WTC11 (cell line): Measurements from ENCODE around the gene DERL2. TPM values are rescaled to one million over a fixed set of nuclear protein-coding genes. Genes with fewer than 3 reads are reported as not detected.
A peak's percentile ranks its signal among the peaks of the same experiment; 100 is the strongest.

ENCODE experiments used
- ATAC-seq: fragments of 200-7000 bp; cut with Tn5 transposase; 2 replicates; pipeline ENCODE4 v1.10.0; 2021; ENCODE audit warnings: mild to moderate bottlenecking, moderate library complexity
- CTCF ChIA-PET: fragments of 300-600 bp; sonication (Branson Sonifier 250); formaldehyde crosslinking; loops from one replicate; lab custom pipeline; 2021; ENCODE audit warnings: antibody characterized with exemption; lab: Charles Lee
- POLR2A ChIA-PET: fragments of 350-600 bp; sonication (Branson Sonifier 250); formaldehyde crosslinking; loops from one replicate; lab custom pipeline; 2021; ENCODE audit warnings: antibody characterized with exemption; lab: Charles Lee
- DNase-seq: peaks from one replicate; pipeline ENCODE4 v3.0.0; 2021; ENCODE audit warnings: low spot score
- H3K27ac Mint-ChIP-seq: 2 replicates; pipeline ENCODE4 v1.8.0; 2021; ENCODE audit warnings: mixed read lengths
- H3K27me3 Mint-ChIP-seq: 2 replicates; pipeline ENCODE4 v1.8.0; 2021; ENCODE audit warnings: low read depth, mild to moderate bottlenecking, moderate library complexity, mixed read lengths
- H3K36me3 Mint-ChIP-seq: 2 replicates; pipeline ENCODE4 v1.8.0; 2021; ENCODE audit warnings: mixed read lengths
- H3K4me1 Mint-ChIP-seq: 2 replicates; pipeline ENCODE4 v1.8.0; 2022; ENCODE audit warnings: mixed read lengths
- H3K4me3 Mint-ChIP-seq: 2 replicates; pipeline ENCODE4 v1.8.0; 2021; ENCODE audit warnings: mild to moderate bottlenecking, moderate library complexity, mixed read lengths
- H3K9me3 Mint-ChIP-seq: 2 replicates; pipeline ENCODE4 v1.8.0; 2021; ENCODE audit warnings: mixed read lengths
- ATF2 ChIP-seq: sonication (generic); formaldehyde crosslinking; IDR thresholded peaks from 2 replicates; pipeline ENCODE4 v1.8.1; 2022; ENCODE audit warnings: low read depth, missing genetic modification reagents, borderline replicate concordance
- ATF6 ChIP-seq: sonication (generic); formaldehyde crosslinking; IDR thresholded peaks from 2 replicates; pipeline ENCODE4 v1.8.1; 2023; ENCODE audit warnings: mild to moderate bottlenecking, missing genetic modification reagents
- CBFB ChIP-seq: sonication (generic); formaldehyde crosslinking; IDR thresholded peaks from 2 replicates; pipeline ENCODE4 v1.8.1; 2022; ENCODE audit warnings: mild to moderate bottlenecking, low read depth, missing genetic modification reagents
- E2F1 ChIP-seq: sonication (generic); formaldehyde crosslinking; IDR thresholded peaks from 2 replicates; pipeline ENCODE4 v1.8.0; 2022; ENCODE audit warnings: mild to moderate bottlenecking, missing genetic modification reagents
- ELF4 ChIP-seq: sonication (generic); formaldehyde crosslinking; IDR thresholded peaks from 2 replicates; pipeline ENCODE4 v1.8.1; 2022; ENCODE audit warnings: low read depth, mild to moderate bottlenecking, moderate library complexity, missing genetic modification reagents
- FOXP4 ChIP-seq: sonication (generic); formaldehyde crosslinking; IDR thresholded peaks from 2 replicates; pipeline ENCODE4 v1.8.0; 2022; ENCODE audit warnings: mild to moderate bottlenecking, missing genetic modification reagents
- HMGA2 ChIP-seq: fragments of 250-450 bp; sonication (Bioruptor Pico); IDR thresholded peaks from 2 replicates; pipeline ENCODE4 v1.4.0; 2021; ENCODE audit warnings: mild to moderate bottlenecking, moderate library complexity
- JAZF1 ChIP-seq: fragments of 250-450 bp; sonication (Bioruptor Pico); IDR thresholded peaks from 2 replicates; pipeline ENCODE4 v1.9.0; 2021; ENCODE audit warnings: moderate library complexity, mild to moderate bottlenecking, inconsistent platforms
- MAX ChIP-seq: sonication (generic); formaldehyde crosslinking; IDR thresholded peaks from 2 replicates; pipeline ENCODE4 v1.8.0; 2022; ENCODE audit warnings: mild to moderate bottlenecking, missing genetic modification reagents
- MXD4 ChIP-seq: fragments of 250-450 bp; sonication (Bioruptor Pico); IDR thresholded peaks from 2 replicates; pipeline ENCODE4 v1.8.0; 2021; ENCODE audit warnings: mild to moderate bottlenecking, moderate library complexity, borderline replicate concordance
- MYBL2 ChIP-seq: sonication (generic); formaldehyde crosslinking; IDR thresholded peaks from 2 replicates; pipeline ENCODE4 v1.8.1; 2023; ENCODE audit warnings: mild to moderate bottlenecking, moderate library complexity, missing genetic modification reagents
- NFYB ChIP-seq: sonication (generic); formaldehyde crosslinking; conservative IDR thresholded peaks from 2 replicates; pipeline ENCODE4 v1.8.0; 2022; ENCODE audit warnings: low read depth, missing genetic modification reagents
- NR1H2 ChIP-seq: sonication (generic); formaldehyde crosslinking; IDR thresholded peaks from 2 replicates; pipeline ENCODE4 v1.9.0; 2021; ENCODE audit warnings: mild to moderate bottlenecking, moderate library complexity, missing genetic modification reagents
- PRDM15 ChIP-seq: sonication (generic); formaldehyde crosslinking; IDR thresholded peaks from 2 replicates; pipeline ENCODE4 v1.8.0; 2022; ENCODE audit warnings: missing genetic modification reagents
- PRRX2 ChIP-seq: fragments of 250-450 bp; sonication (Bioruptor Pico); IDR thresholded peaks from 2 replicates; pipeline ENCODE4 v1.8.0; 2021; ENCODE audit warnings: mild to moderate bottlenecking
- RELA ChIP-seq: sonication (generic); formaldehyde crosslinking; IDR thresholded peaks from 2 replicates; pipeline ENCODE4 v1.8.1; 2022; ENCODE audit warnings: missing genetic modification reagents, mild to moderate bottlenecking, borderline replicate concordance
- SMAD3 ChIP-seq: sonication (generic); formaldehyde crosslinking; IDR thresholded peaks from 2 replicates; pipeline ENCODE4 v1.8.0; 2022; ENCODE audit warnings: missing genetic modification reagents, mild to moderate bottlenecking, borderline replicate concordance
- USF2 ChIP-seq: sonication (generic); formaldehyde crosslinking; IDR thresholded peaks from 2 replicates; pipeline ENCODE4 v1.8.1; 2023; ENCODE audit warnings: mild to moderate bottlenecking, missing genetic modification reagents, moderate library complexity
- ZBTB43 ChIP-seq: sonication (generic); formaldehyde crosslinking; IDR thresholded peaks from 2 replicates; pipeline ENCODE4 v1.8.1; 2023; ENCODE audit warnings: mild to moderate bottlenecking, missing genetic modification reagents
- ZNF263 ChIP-seq: sonication (generic); formaldehyde crosslinking; IDR thresholded peaks from 2 replicates; pipeline ENCODE4 v1.8.1; 2022; ENCODE audit warnings: low read depth, mild to moderate bottlenecking, moderate library complexity, missing genetic modification reagents
- total RNA-seq: library from RNA; stranded (reverse); gene quantifications from 3 replicates; pipeline ENCODE4 v1.2.3, GENCODE V29; 2021

The DERL2 gene
- total RNA-seq, 1 experiment from 2014 or later: 47.1 TPM

DNA sequence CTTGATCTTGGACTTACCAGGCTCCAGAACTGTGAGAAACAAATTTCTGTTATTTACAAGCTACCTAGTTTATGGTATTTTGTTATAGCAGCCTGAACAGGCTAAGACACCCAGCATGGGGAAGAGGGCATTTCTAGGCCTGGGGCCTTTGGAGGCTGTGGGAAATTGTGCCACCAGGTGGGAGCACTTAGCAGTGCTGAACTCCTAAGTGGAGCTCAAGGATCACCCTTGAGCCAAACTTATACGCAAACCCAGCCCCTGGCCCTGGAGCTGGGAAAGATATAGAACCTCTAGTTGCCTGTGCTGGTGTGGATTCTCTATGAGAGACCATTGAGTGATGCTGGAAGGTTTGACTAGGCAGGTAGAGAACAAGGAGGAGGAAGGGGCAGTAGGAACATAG lies 36.5 kb upstream of the DERL2 start:
- Mint-ChIP-seq H3K4me1 (no peaks in the 10 kb centered on the region), H3K27ac (no peak overlapping the region), H3K9me3 (no peaks in the 10 kb centered on the region), H3K4me3 (no peak overlapping the region), H3K27me3 (peaks cover 3% of the 10 kb centered on the region), H3K36me3 (no peaks in the 10 kb centered on the region)
- TF ChIP-seq HMGA2 (CRISPR knock-in tag) (no peak), MAX (CRISPR knock-in tag) (no peak), JAZF1 (no peak), USF2 (CRISPR knock-in tag) (no peak), ATF6 (no peak)
- DNase-seq (no peak), ATAC-seq (peak; percentile 65)
- POLR2A ChIA-PET: interaction anchor here (1.2 kb wide), 1 partner anchor 21 kb away, joined by 3 read pairs; a partner anchor contains a TSS
- CTCF ChIA-PET: interaction anchor here (0.7 to 1.7 kb wide), 9 partner anchors 11 to 914 kb away, joined by 3 to 11 read pairs (median 4); partner anchors contain the start of genes DERL2 and MIS12

DNA sequence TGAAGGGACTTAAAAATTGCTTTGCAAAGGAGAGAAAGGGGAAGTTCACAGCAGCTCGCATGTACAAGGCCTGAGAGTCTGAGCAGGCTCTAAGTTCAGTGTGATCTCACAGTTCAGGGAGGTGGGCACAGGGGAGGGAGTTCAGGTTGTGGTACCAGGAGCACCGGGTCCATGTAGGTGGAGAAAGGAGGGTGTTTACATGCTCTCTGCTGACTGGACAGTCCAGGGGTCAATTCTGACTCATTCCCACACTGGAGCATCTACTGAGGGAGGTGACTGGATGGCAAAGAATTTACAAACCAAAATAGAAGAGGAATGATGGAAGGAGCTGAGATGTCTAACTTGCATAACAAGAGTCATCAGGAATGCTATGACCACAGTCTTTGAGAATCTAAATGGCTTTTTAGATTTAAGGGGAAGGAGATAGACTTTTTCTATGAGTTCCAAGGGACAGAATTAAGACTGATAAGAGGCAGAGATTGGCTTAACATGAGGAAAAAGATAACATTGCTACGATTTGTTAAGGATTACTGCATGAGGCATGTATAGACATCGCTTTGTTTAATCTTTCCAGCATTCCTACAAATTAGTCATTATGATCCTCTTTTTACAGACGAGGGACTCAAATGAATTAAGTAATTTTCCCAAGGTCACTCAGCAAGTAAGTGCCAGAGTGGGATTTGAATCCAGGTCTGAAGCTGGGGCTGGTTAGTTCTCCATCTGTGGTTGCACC lies 30.2 kb upstream of the DERL2 start:
- H3K27ac Mint-ChIP-seq: no peak overlapping the region
- no peak for ATAC-seq
- CTCF ChIA-PET: interaction anchor here (2.2 kb wide), 1 partner anchor 25 kb away, joined by 6 read pairs; no protein-coding TSS in a partner anchor
- H3K4me1 Mint-ChIP-seq: peaks cover 3% of the 10 kb centered on the region
- H3K9me3 Mint-ChIP-seq: no peaks in the 10 kb centered on the region
- no peak for DNase-seq
- no peaks in the 10 kb centered on the region for H3K36me3 Mint-ChIP-seq
- no peak overlapping the region for H3K4me3 Mint-ChIP-seq
- H3K27me3 Mint-ChIP-seq: peaks cover 7% of the 10 kb centered on the region
- POLR2A ChIA-PET: no interaction called here
- TF ChIP-seq PRRX2 (CRISPR knock-in tag) (no peak), ZBTB43 (CRISPR knock-in tag) (no peak), NR1H2 (no peak), JAZF1 (no peak), CBFB (no peak), RELA (CRISPR knock-in tag) (no peak), E2F1 (CRISPR knock-in tag) (no peak), ZNF263 (CRISPR knock-in tag) (no peak), PRDM15 (no peak), FOXP4 (CRISPR knock-in tag) (no peak), MXD4 (CRISPR knock-in tag) (no peak), MYBL2 (CRISPR knock-in tag) (no peak), ATF2 (CRISPR knock-in tag) (no peak), NFYB (CRISPR knock-in tag) (no peak), SMAD3 (CRISPR knock-in tag) (no peak), ELF4 (CRISPR knock-in tag) (no peak)
